Dedifferentiated amniotic fluid mesenchymal stem cell (primary cell): ENCODE measurements around the gene ACP5.
A peak's percentile ranks its signal among the peaks of the same experiment; 100 is the strongest.
"Not testable (repeated sequence)": the region's sequence is repeated elsewhere in the genome, so short reads cannot be mapped to it uniquely, and the experiment has no call there.

Source experiments
- DNase-seq: peaks from one replicate; pipeline ENCODE4 v3.0.0-alpha.2; 2016; ENCODE audit errors: extremely low spot score

ACP5 gene

GRCh38 chr19:11577451-11578257, at the start of gene ACP5:
Gene ACP5 (minus strand): TSS chr19:11577645. CDS start chr19:11577317, 328 bp downstream.
- DNase-seq = no peak

GRCh38 chr19:11626252-11626651, 48.8 kb upstream of the ACP5 start:
- DNase-seq = no peak

- DNase-seq = peak; percentile 28
These were observed 46.6 kb upstream of the ACP5 start for GRCh38 chr19:11624069-11624463.

- not testable (repeated sequence) for DNase-seq
These were observed 45.0 kb upstream of the ACP5 start for GRCh38 chr19:11622401-11622800.

- no peak for DNase-seq
These were observed 43.1 kb upstream of the ACP5 start for GRCh38 chr19:11620553-11620952.

- DNase-seq = no peak
These were observed 40.0 kb upstream of the ACP5 start for GRCh38 chr19:11617180-11618062.

GRCh38 chr19:11612816-11613511, 35.5 kb upstream of the ACP5 start:
- DNase-seq = no peak

GRCh38 chr19:11611730-11612129, 34.3 kb upstream of the ACP5 start:
- DNase-seq = no peak

- DNase-seq = no peak
These were observed 29.0 kb upstream of the ACP5 start for GRCh38 chr19:11606484-11606883.

- DNase-seq = not testable (repeated sequence)
These were observed 22.3 kb upstream of the ACP5 start for GRCh38 chr19:11599704-11600103.

GRCh38 chr19:11598746-11599145, 21.3 kb upstream of the ACP5 start:
- DNase-seq = no peak

- DNase-seq = no peak
These were observed 20.6 kb upstream of the ACP5 start for GRCh38 chr19:11598103-11598483.

- peak; percentile 98 for DNase-seq
These were observed 20.0 kb upstream of the ACP5 start, which contains the start of gene ZNF627 for GRCh38 chr19:11597202-11598102. Gene ZNF627 (plus strand): TSS chr19:11597483. CDS start chr19:11597628, 145 bp downstream.

GRCh38 chr19:11596156-11596555, 18.7 kb upstream of the ACP5 start:
- no peak for DNase-seq

GRCh38 chr19:11594084-11594483, 16.6 kb upstream of the ACP5 start:
- DNase-seq = no peak

GRCh38 chr19:11587975-11588631, 10.7 kb upstream of the ACP5 start:
- no peak for DNase-seq

GRCh38 chr19:11587302-11587974, 10.0 kb upstream of the ACP5 start:
- peak; percentile 67 for DNase-seq

GRCh38 chr19:11586331-11586730, 8.9 kb upstream of the ACP5 start:
- no peak for DNase-seq

GRCh38 chr19:11581740-11582139, 4.3 kb upstream of the ACP5 start:
- peak; percentile 35 for DNase-seq

GRCh38 chr19:11580116-11580515, 2.7 kb upstream of the ACP5 start:
- no peak for DNase-seq
